Esophagus (tissue), 2 donors: Measurements from ENCODE around the gene CACNG8. TPM values are rescaled to one million over a fixed set of nuclear protein-coding genes. Genes with fewer than 3 reads are reported as not detected.

ENCODE experiments used
- H3K27ac ChIP-seq, 2 donors: one replicate each; pipeline ENCODE4 v1.5.1; 2013; ENCODE audit warnings: low read depth in 2 of 2, mild to moderate bottlenecking in 2 of 2, inconsistent platforms in 1 of 2, low read length in 1 of 2, moderate library complexity in 1 of 2
- H3K27me3 ChIP-seq, 2 donors: one replicate each; pipeline ENCODE4 v1.6.1; 2013; ENCODE audit warnings: low read length in 2 of 2, control low read depth in 1 of 2, mild to moderate bottlenecking in 1 of 2; ENCODE audit not compliant: insufficient read depth in 2 of 2, control insufficient read depth in 1 of 2
- H3K36me3 ChIP-seq, 2 donors: one replicate each; pipeline ENCODE4 v1.6.1; 2013; ENCODE audit warnings: low read length in 1 of 2; ENCODE audit not compliant: control insufficient read depth in 2 of 2, insufficient read depth in 2 of 2
- H3K4me1 ChIP-seq, 2 donors: one replicate each; pipeline ENCODE4 v1.6.1; 2013; ENCODE audit warnings: low read length in 1 of 2; ENCODE audit not compliant: control insufficient read depth in 2 of 2, insufficient read depth in 2 of 2
- H3K4me3 ChIP-seq, 2 donors: one replicate each; pipeline ENCODE4 v1.5.1; 2013; ENCODE audit warnings: low read length in 2 of 2, mild to moderate bottlenecking in 2 of 2, low read depth in 1 of 2, moderate library complexity in 1 of 2
- H3K9me3 ChIP-seq, 2 donors: one replicate each; pipeline ENCODE4 v1.6.1; 2013; ENCODE audit warnings: mild to moderate bottlenecking in 2 of 2, low read depth in 1 of 2, low read length in 1 of 2, moderate library complexity in 1 of 2; ENCODE audit not compliant: control insufficient read depth in 2 of 2, insufficient read depth in 1 of 2
- WGBS, 2 donors: extraction: QIAGEN DNeasy Blood & Tissue Kit; methylation state at CpG; one replicate each; pipeline ENCODE4 v1.1.7; 2013; 5-methylcytosine and 5-hydroxymethylcytosine counted together
- polyA plus RNA-seq, 2 donors: library from polyadenylated mRNA; stranded (reverse); fragments of 200-250 nt; gene quantifications; one replicate each; pipeline ENCODE4 v1.2.3, GENCODE V29; 2013
- donor health status: healthy with polysubstance abuse.
- donor health status: Bipolar disorder and iron deficiency.

The CACNG8 gene
- polyA plus RNA-seq, 2 donors = 0.01 to 0.04 TPM

- peaks cover 0 to 4% of the 10 kb centered on the region in 2 donors for H3K9me3 ChIP-seq
- WGBS, 2 donors = 4 to 6% methylated on average over 10 of the region's 10 CpGs
- H3K27me3 ChIP-seq = peaks cover 2 to 27% of the 10 kb centered on the region in 2 donors
- no peak overlapping the region for H3K4me3 ChIP-seq
- no peaks in the 10 kb centered on the region for H3K36me3 ChIP-seq
- peaks cover 0 to 3% of the 10 kb centered on the region in 2 donors for H3K4me1 ChIP-seq
- H3K27ac ChIP-seq = no peak overlapping the region
These were observed 2.5 kb upstream of the CACNG8 start for GRCh38 chr19:53960187-53960586.

GRCh38 chr19:53960886-53961285 lies 1.9 kb upstream of the CACNG8 start:
- H3K36me3 ChIP-seq = no peaks in the 10 kb centered on the region
- 7 to 8% methylated on average over 8 of the region's 8 CpGs for WGBS, 2 donors
- H3K27me3 ChIP-seq = peaks cover 2 to 27% of the 10 kb centered on the region in 2 donors
- peaks cover 0 to 3% of the 10 kb centered on the region in 2 donors for H3K4me1 ChIP-seq
- H3K27ac ChIP-seq = no peak overlapping the region
- no peak overlapping the region for H3K4me3 ChIP-seq
- peaks cover 0 to 4% of the 10 kb centered on the region in 2 donors for H3K9me3 ChIP-seq

- 6 to 7% methylated on average over 32 of the region's 32 CpGs for WGBS, 2 donors
- Histone ChIP-seq H3K27ac (no peak overlapping the region), H3K9me3 (peaks cover 0 to 4% of the 10 kb centered on the region in 2 donors), H3K36me3 (no peaks in the 10 kb centered on the region), H3K27me3 (peaks cover 2 to 27% of the 10 kb centered on the region in 2 donors), H3K4me1 (peaks cover 0 to 3% of the 10 kb centered on the region in 2 donors), H3K4me3 (no peak overlapping the region)
These were observed 997 bp upstream of the CACNG8 start for GRCh38 chr19:53961523-53962356.

GRCh38 chr19:53965091-53965490 lies 2.4 kb downstream of the CACNG8 start:
- Histone ChIP-seq H3K27ac (no peak overlapping the region), H3K4me1 (peaks cover 0 to 3% of the 10 kb centered on the region in 2 donors), H3K9me3 (no peaks in the 10 kb centered on the region), H3K27me3 (peaks cover 2 to 20% of the 10 kb centered on the region in 2 donors), H3K36me3 (no peaks in the 10 kb centered on the region), H3K4me3 (no peak overlapping the region)
- 58 to 62% methylated on average over 11 of the region's 11 CpGs for WGBS, 2 donors

GRCh38 chr19:53966931-53967330 lies 4.2 kb downstream of the CACNG8 start:
- Histone ChIP-seq H3K9me3 (no peaks in the 10 kb centered on the region), H3K27me3 (peaks cover 2 to 14% of the 10 kb centered on the region in 2 donors), H3K27ac (no peak overlapping the region), H3K4me1 (peaks cover 0 to 3% of the 10 kb centered on the region in 2 donors), H3K4me3 (no peak overlapping the region), H3K36me3 (no peaks in the 10 kb centered on the region)
- WGBS, 2 donors = 64 to 66% methylated on average over 7 of the region's 7 CpGs

GRCh38 chr19:53969366-53969765 lies 6.6 kb downstream of the CACNG8 start:
- no peak overlapping the region for H3K27ac ChIP-seq
- H3K9me3 ChIP-seq = no peaks in the 10 kb centered on the region
- no peaks in the 10 kb centered on the region for H3K27me3 ChIP-seq
- WGBS, 2 donors = 87 to 88% methylated on average over 6 of the region's 6 CpGs
- H3K4me3 ChIP-seq = no peak overlapping the region
- H3K4me1 ChIP-seq = no peaks in the 10 kb centered on the region
- H3K36me3 ChIP-seq = no peaks in the 10 kb centered on the region

- Histone ChIP-seq H3K4me1 (no peaks in the 10 kb centered on the region), H3K27ac (no peak overlapping the region), H3K27me3 (no peaks in the 10 kb centered on the region), H3K36me3 (no peaks in the 10 kb centered on the region), H3K4me3 (no peak overlapping the region), H3K9me3 (no peaks in the 10 kb centered on the region)
- WGBS, 2 donors = 59 to 61% methylated on average over 10 of the region's 10 CpGs
These were observed 8.9 kb downstream of the CACNG8 start for GRCh38 chr19:53971673-53972072.

- Histone ChIP-seq H3K27me3 (peaks cover 0 to 23% of the 10 kb centered on the region in 2 donors), H3K4me3 (peak overlapping the region in 1 of 2 donors; percentile 22), H3K27ac (no peak overlapping the region), H3K9me3 (peaks cover under 1 to 30% of the 10 kb centered on the region in 2 donors), H3K36me3 (no peaks in the 10 kb centered on the region), H3K4me1 (peaks cover 4 to 11% of the 10 kb centered on the region in 2 donors)
- WGBS, 2 donors = 6 to 8% methylated on average over 9 of the region's 9 CpGs
These were observed 14.8 kb downstream of the CACNG8 start for GRCh38 chr19:53977429-53977990.

- Histone ChIP-seq H3K36me3 (no peaks in the 10 kb centered on the region), H3K27ac (no peak overlapping the region), H3K4me1 (peaks cover 4 to 14% of the 10 kb centered on the region in 2 donors), H3K9me3 (peaks cover 4 to 30% of the 10 kb centered on the region in 2 donors), H3K4me3 (peak overlapping the region in 1 of 2 donors; percentile 22), H3K27me3 (peaks cover 0 to 23% of the 10 kb centered on the region in 2 donors)
- 7 to 12% methylated on average over 54 of the region's 54 CpGs for WGBS, 2 donors
These were observed 15.4 kb downstream of the CACNG8 start for GRCh38 chr19:53977991-53978731.
